ENCODE measurements around the gene OGN.
"Not testable (repeated sequence)": the region's sequence is repeated elsewhere in the genome, so short reads cannot be mapped to it uniquely, and the experiment has no call there.

OGN gene

GRCh38 chr9:92404042-92404836 lies at the start of gene OGN:
TSS of gene OGN (minus strand) at chr9:92404578. CDS start at chr9:92403407, 1,171 bp downstream.
- DNase-seq (ENCODE audit: low read depth in 2 of 2), result no peak

GRCh38 chr9:92446536-92446935 lies 42.2 kb upstream of the OGN start:
- DNase-seq (ENCODE audit: low read depth in 2 of 2), result no peak

GRCh38 chr9:92444841-92445240 lies 40.5 kb upstream of the OGN start:
- no peak for DNase-seq (ENCODE audit: low read depth in 2 of 2)

GRCh38 chr9:92440751-92441046 lies 36.3 kb upstream of the OGN start:
- no peak for DNase-seq (ENCODE audit: low read depth in 2 of 2)

- DNase-seq (ENCODE audit: low read depth in 2 of 2), result no peak
Measured at GRCh38 chr9:92439921-92440750, 35.8 kb upstream of the OGN start.

- no peak for DNase-seq (ENCODE audit: low read depth in 2 of 2)
Measured at GRCh38 chr9:92438900-92439526, 34.6 kb upstream of the OGN start.

- no peak for DNase-seq (ENCODE audit: low read depth in 2 of 2)
Measured at GRCh38 chr9:92435263-92435662, 30.9 kb upstream of the OGN start.

GRCh38 chr9:92432972-92433548 lies 28.7 kb upstream of the OGN start:
- DNase-seq (ENCODE audit: low read depth in 2 of 2), result no peak

GRCh38 chr9:92432350-92432749 lies 28.0 kb upstream of the OGN start:
- DNase-seq (ENCODE audit: low read depth in 2 of 2), result no peak

GRCh38 chr9:92429836-92430235 lies 25.5 kb upstream of the OGN start:
- DNase-seq (ENCODE audit: low read depth in 2 of 2), result no peak

GRCh38 chr9:92426501-92427145 lies 22.2 kb upstream of the OGN start:
- no peak for DNase-seq (ENCODE audit: low read depth in 2 of 2)

- DNase-seq (ENCODE audit: low read depth in 2 of 2), result no peak
Measured at GRCh38 chr9:92425474-92425873, 21.1 kb upstream of the OGN start.

GRCh38 chr9:92424340-92424739 lies 20.0 kb upstream of the OGN start, which contains the start of gene OMD:
TSS of gene OMD (minus strand) at chr9:92424471. CDS start at chr9:92417558, 6,913 bp downstream.
- DNase-seq (ENCODE audit: low read depth in 2 of 2), result no peak

- DNase-seq (ENCODE audit: low read depth in 2 of 2), result no peak
Measured at GRCh38 chr9:92423612-92424011, 19.2 kb upstream of the OGN start.

- no peak for DNase-seq (ENCODE audit: low read depth in 2 of 2)
Measured at GRCh38 chr9:92422611-92423338, 18.4 kb upstream of the OGN start.

GRCh38 chr9:92414566-92414965 lies 10.2 kb upstream of the OGN start:
- no peak for DNase-seq (ENCODE audit: low read depth in 2 of 2)

GRCh38 chr9:92411157-92411556 lies 6.8 kb upstream of the OGN start:
- DNase-seq (ENCODE audit: low read depth in 2 of 2), result not testable (repeated sequence)

GRCh38 chr9:92408747-92409478 lies 4.5 kb upstream of the OGN start:
- DNase-seq (ENCODE audit: low read depth in 2 of 2), result no peak

- no peak for DNase-seq (ENCODE audit: low read depth in 2 of 2)
Measured at GRCh38 chr9:92407818-92408217, 3.4 kb upstream of the OGN start.

- peak in 1 of 2 donors; percentile 5 for DNase-seq (ENCODE audit: low read depth in 2 of 2)
Measured at GRCh38 chr9:92406477-92406876, 2.1 kb upstream of the OGN start.

Data from stimulated activated CD4-positive, alpha-beta T cell treated with anti-CD3 and anti-CD28 coated beads, Interleukin-1b, Interleukin-23, amount 100 ng/mL, for 4 hours (primary cell).